Measurements from ENCODE around the gene DYNLT4. TPM values are rescaled to one million over a fixed set of nuclear protein-coding genes. Genes with fewer than 3 reads are reported as not detected.

Gene DYNLT4
- total and polyA plus RNA-seq, 2 of the 13 experiments (the other 11 are each of a cell fraction or from before 2014, with no cell fraction given), result 0.77 TPM; not detected in 1

DNA sequence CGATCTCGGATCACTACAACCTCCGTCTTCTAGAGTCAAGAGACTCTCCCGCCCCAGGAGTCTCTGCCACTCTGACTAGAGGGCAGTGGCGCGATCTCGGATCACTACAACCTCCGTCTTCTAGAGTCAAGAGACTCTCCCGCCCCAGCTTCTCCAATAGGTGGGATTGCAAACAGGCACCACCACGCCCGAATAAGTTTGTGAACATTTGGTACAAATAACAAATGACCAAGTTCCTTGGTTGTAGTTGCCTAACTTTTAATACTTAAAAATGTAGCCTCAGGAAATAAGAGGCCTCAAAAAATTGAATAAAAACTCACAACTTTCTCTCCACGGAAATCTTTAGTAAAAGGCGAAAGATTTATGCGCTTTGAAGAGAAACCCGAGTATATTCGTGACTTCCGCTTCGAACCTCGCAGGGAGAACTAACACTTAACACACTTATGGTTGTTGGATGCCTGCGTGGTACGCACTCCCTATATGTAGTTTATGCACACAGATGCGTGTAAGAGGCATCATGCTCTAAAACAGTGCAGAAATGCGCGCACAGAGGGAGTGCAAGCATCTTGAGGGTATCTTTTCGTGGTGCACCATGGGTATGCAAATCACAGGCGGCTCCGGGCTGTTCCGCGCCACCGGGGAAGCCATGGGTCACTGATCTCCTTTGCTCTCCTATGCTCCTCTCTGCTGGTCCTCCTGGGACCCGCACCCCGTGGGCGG, 12.6 kb upstream of the DYNLT4 start (continued):
- peak; percentile 51; the same call in 1 of the 2 replicates for TF ChIP-seq ZXDC (CRISPR knock-in tag; IDR thresholded peaks at IDR 0.05)
- TF ChIP-seq ZNF616 (CRISPR knock-in tag; IDR thresholded peaks at IDR 0.05; ENCODE audit: low read depth), result no peak
- TF ChIP-seq ZNF329 (CRISPR knock-in tag; IDR thresholded peaks at IDR 0.05; ENCODE audit: low read depth), result peak; percentile 87
- TF ChIP-seq FLYWCH1 (CRISPR knock-in tag; IDR thresholded peaks at IDR 0.05), result no peak; the same call in 1 of the 2 replicates
- peak; percentile 72; the same call in 1 of the 2 replicates for TF ChIP-seq ZNF580 (CRISPR knock-in tag; IDR thresholded peaks at IDR 0.05; ENCODE audit: borderline replicate concordance, low read depth)
- TF ChIP-seq, protein P1, sequence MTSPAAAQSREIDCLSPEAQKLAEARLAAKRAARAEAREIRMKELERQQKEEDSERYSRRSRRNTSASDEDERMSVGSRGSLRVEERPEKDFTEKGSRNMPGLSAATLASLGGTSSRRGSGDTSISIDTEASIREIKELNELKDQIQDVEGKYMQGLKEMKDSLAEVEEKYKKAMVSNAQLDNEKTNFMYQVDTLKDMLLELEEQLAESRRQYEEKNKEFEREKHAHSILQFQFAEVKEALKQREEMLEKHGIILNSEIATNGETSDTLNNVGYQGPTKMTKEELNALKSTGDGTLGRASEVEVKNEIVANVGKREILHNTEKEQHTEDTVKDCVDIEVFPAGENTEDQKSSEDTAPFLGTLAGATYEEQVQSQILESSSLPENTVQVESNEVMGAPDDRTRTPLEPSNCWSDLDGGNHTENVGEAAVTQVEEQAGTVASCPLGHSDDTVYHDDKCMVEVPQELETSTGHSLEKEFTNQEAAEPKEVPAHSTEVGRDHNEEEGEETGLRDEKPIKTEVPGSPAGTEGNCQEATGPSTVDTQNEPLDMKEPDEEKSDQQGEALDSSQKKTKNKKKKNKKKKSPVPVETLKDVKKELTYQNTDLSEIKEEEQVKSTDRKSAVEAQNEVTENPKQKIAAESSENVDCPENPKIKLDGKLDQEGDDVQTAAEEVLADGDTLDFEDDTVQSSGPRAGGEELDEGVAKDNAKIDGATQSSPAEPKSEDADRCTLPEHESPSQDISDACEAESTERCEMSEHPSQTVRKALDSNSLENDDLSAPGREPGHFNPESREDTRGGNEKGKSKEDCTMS (CRISPR knock-in tag; conservative IDR thresholded peaks at IDR 0.05), result no peak
- TF ChIP-seq CREB3 (CRISPR knock-in tag; IDR thresholded peaks at IDR 0.05), result no peak
- peak; percentile 76 for TF ChIP-seq NAIF1 (CRISPR knock-in tag; IDR thresholded peaks at IDR 0.05; ENCODE audit: borderline replicate concordance)
- no peak for TF ChIP-seq NPAS2 (CRISPR knock-in tag; IDR thresholded peaks at IDR 0.05; ENCODE audit: borderline replicate concordance)
- no peak for TF ChIP-seq KAT7 (CRISPR knock-in tag; IDR thresholded peaks at IDR 0.05; ENCODE audit: borderline replicate concordance)
- 0 out of 2 replicates have a peak, but pooled peaks have one; percentile 54 for TF ChIP-seq ZNF841 (CRISPR knock-in tag; IDR thresholded peaks at IDR 0.05; ENCODE audit: borderline replicate concordance)
- peak; percentile 96 for TF ChIP-seq DR1 (CRISPR knock-in tag; IDR thresholded peaks at IDR 0.05)
- TF ChIP-seq ZNF180 (CRISPR knock-in tag; IDR thresholded peaks at IDR 0.05; ENCODE audit: borderline replicate concordance, low read depth), result no peak
- TF ChIP-seq NR2C2 (CRISPR knock-in tag; IDR thresholded peaks at IDR 0.05; ENCODE audit: borderline replicate concordance), result peak; percentile 63
- peak; percentile 100 for TF ChIP-seq POLR2AphosphoS5 (IDR thresholded peaks at IDR 0.05; ENCODE audit: low read depth, low read length)
- TF ChIP-seq SNAPC2 (CRISPR knock-in tag; IDR thresholded peaks at IDR 0.05), result peak; percentile 100
- TF ChIP-seq ATRX (CRISPR knock-in tag; IDR thresholded peaks at IDR 0.05; ENCODE audit: borderline replicate concordance), result no peak; the same call in 1 of the 2 replicates
- no peak for TF ChIP-seq SCMH1 (CRISPR knock-in tag; IDR thresholded peaks at IDR 0.05; ENCODE audit: borderline replicate concordance)
- TF ChIP-seq, protein P2, sequence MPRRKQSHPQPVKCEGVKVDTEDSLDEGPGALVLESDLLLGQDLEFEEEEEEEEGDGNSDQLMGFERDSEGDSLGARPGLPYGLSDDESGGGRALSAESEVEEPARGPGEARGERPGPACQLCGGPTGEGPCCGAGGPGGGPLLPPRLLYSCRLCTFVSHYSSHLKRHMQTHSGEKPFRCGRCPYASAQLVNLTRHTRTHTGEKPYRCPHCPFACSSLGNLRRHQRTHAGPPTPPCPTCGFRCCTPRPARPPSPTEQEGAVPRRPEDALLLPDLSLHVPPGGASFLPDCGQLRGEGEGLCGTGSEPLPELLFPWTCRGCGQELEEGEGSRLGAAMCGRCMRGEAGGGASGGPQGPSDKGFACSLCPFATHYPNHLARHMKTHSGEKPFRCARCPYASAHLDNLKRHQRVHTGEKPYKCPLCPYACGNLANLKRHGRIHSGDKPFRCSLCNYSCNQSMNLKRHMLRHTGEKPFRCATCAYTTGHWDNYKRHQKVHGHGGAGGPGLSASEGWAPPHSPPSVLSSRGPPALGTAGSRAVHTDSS (CRISPR knock-in tag; conservative IDR thresholded peaks at IDR 0.05), result no peak
- TF ChIP-seq ZNF547 (CRISPR knock-in tag; IDR thresholded peaks at IDR 0.05), result no peak; the same call in 1 of the 2 replicates
- TF ChIP-seq ZNF614 (CRISPR knock-in tag; IDR thresholded peaks at IDR 0.05; ENCODE audit: borderline replicate concordance), result peak; percentile 68; the same call in 1 of the 2 replicates
